Neural cell (in vitro differentiated cells): ENCODE data around the gene RBM4. TPM values are rescaled to one million over a fixed set of nuclear protein-coding genes. Genes with fewer than 3 reads are reported as not detected.

ENCODE experiments used
- H2AFZ ChIP-seq: fragments of 200-600, 300-800 bp; sonication (generic), shearing (Covaris generic); 2 replicates; pipeline ENCODE4 v1.6.0; 2014; ENCODE audit warnings: low read depth, mild to moderate bottlenecking, antibody characterized with exemption, low read length, moderate library complexity
- H3F3A ChIP-seq: fragments of 200-600 bp; shearing (Covaris generic); 2 replicates; pipeline ENCODE4 v1.6.1; 2016; ENCODE audit warnings: mild to moderate bottlenecking, moderate library complexity, mixed read lengths, antibody characterized with exemption, low read length; ENCODE audit not compliant: insufficient read depth, poor library complexity, severe bottlenecking
- H3K27ac ChIP-seq: fragments of 200-600, 300-800 bp; sonication (generic), shearing (Covaris generic); 2 replicates; pipeline ENCODE4 v1.5.1; 2014; ENCODE audit warnings: mild to moderate bottlenecking, low read length, moderate library complexity
- H3K27me3 ChIP-seq: fragments of 300-800, 200-600 bp; sonication (generic), shearing (Covaris generic); 2 replicates; pipeline ENCODE4 v1.6.0; 2014; ENCODE audit warnings: mild to moderate bottlenecking, low read depth, low read length, moderate library complexity; ENCODE audit not compliant: insufficient read depth
- H3K36me3 ChIP-seq: fragments of 300-800, 200-600 bp; sonication (generic), shearing (Covaris generic); 2 replicates; pipeline ENCODE4 v1.5.1; 2014; ENCODE audit warnings: mild to moderate bottlenecking, antibody characterized with exemption, low read length, moderate library complexity; ENCODE audit not compliant: insufficient read depth
- H3K4me2 ChIP-seq: fragments of 300-800, 200-600 bp; sonication (generic), shearing (Covaris generic); 2 replicates; pipeline ENCODE4 v1.6.0; 2014; ENCODE audit warnings: mild to moderate bottlenecking, low read length
- H3K4me3 ChIP-seq: fragments of 300-800, 200-600 bp; sonication (generic), shearing (Covaris generic); 2 replicates; pipeline ENCODE4 v1.5.1; 2014; ENCODE audit warnings: mild to moderate bottlenecking, low read length, moderate library complexity
- H3K79me2 ChIP-seq: fragments of 200-600 bp; shearing (Covaris generic); replicated peaks from 2 replicates; pipeline ENCODE4 v1.6.0; 2014; ENCODE audit warnings: mild to moderate bottlenecking, low read length, moderate library complexity; ENCODE audit not compliant: insufficient read depth
- H3K9ac ChIP-seq: fragments of 300-800, 200-600 bp; sonication (generic), shearing (Covaris generic); 2 replicates; pipeline ENCODE4 v1.6.1; 2016; ENCODE audit warnings: mild to moderate bottlenecking, low read length, mixed read lengths
- H3K9me2 ChIP-seq: fragments of 200-600 bp; shearing (Covaris generic); 2 replicates; pipeline ENCODE4 v1.6.1; 2016; ENCODE audit warnings: mild to moderate bottlenecking, low read length, mixed read lengths; ENCODE audit not compliant: insufficient read depth
- H3K9me3 ChIP-seq: fragments of 200-600, 300-800 bp; sonication (generic), shearing (Covaris generic); 2 replicates; pipeline ENCODE4 v1.6.1; 2016; ENCODE audit warnings: mild to moderate bottlenecking, mixed run types, low read length, moderate library complexity, mixed read lengths
- H4K20me1 ChIP-seq: fragments of 200-600 bp; shearing (Covaris generic); 2 replicates; pipeline ENCODE4 v1.6.1; 2016; ENCODE audit warnings: mild to moderate bottlenecking, mixed run types; ENCODE audit not compliant: insufficient read depth
- CTCF ChIP-seq: fragments of 450-650 bp; IDR thresholded peaks from 2 replicates; pipeline ENCODE4 v1.5.1; 2014; ENCODE audit warnings: antibody characterized with exemption, mild to moderate bottlenecking, moderate library complexity; ENCODE audit not compliant: poor library complexity, severe bottlenecking
- EZH2 ChIP-seq: fragments of 200-600, 300-800 bp; shearing (Covaris generic), sonication (generic); IDR thresholded peaks from 2 replicates; pipeline ENCODE4 v1.6.1; 2014; ENCODE audit warnings: antibody characterized with exemption, low read length, borderline replicate concordance, mild to moderate bottlenecking; ENCODE audit not compliant: insufficient read depth, poor library complexity, severe bottlenecking
- MXI1 ChIP-seq: fragments of 450-650 bp; conservative IDR thresholded peaks from 2 replicates; pipeline ENCODE4 v1.6.1; 2014; ENCODE audit warnings: antibody characterized with exemption, mild to moderate bottlenecking; ENCODE audit not compliant: poor library complexity, severe bottlenecking
- POLR2AphosphoS5 ChIP-seq: IDR thresholded peaks from 2 replicates; pipeline ENCODE4 v1.6.1; 2012
- RAD21 ChIP-seq: fragments of 450-650 bp; conservative IDR thresholded peaks from 2 replicates; pipeline ENCODE4 v1.6.1; 2014; ENCODE audit warnings: antibody characterized with exemption, mild to moderate bottlenecking, moderate library complexity
- SMC3 ChIP-seq: fragments of 450-650 bp; conservative IDR thresholded peaks from 2 replicates; pipeline ENCODE4 v1.6.1; 2014; ENCODE audit warnings: antibody characterized with exemption, mild to moderate bottlenecking, moderate library complexity; ENCODE audit not compliant: poor library complexity
- TAF1 ChIP-seq: IDR thresholded peaks from 2 replicates; pipeline ENCODE4 v1.6.1; 2012; ENCODE audit warnings: low read depth
- polyA plus RNA-seq: library from polyadenylated mRNA; depleted of rRNA; stranded (reverse); fragments of >200 nt; gene quantifications from 2 replicates; pipeline ENCODE4 v1.2.3, GENCODE V29; 2014
- small RNA-seq, 3 experiments: library from RNA; depleted of rRNA; stranded (forward); fragments of <200 nt; gene quantifications; one replicate each; pipeline ENCODE3, GENCODE V24; 2012
- TF ChIP-seq, protein P1 (sequence below): IDR thresholded peaks from 2 replicates; pipeline ENCODE4 v1.6.1; 2012; ENCODE audit warnings: borderline replicate concordance

Gene RBM4
- polyA plus RNA-seq, 1 donor from 2014 or later, result 456 TPM

GRCh38 chr11:66694732-66695207, 56.3 kb downstream of the RBM4 start:
- Histone ChIP-seq H3K27me3 (no peaks in the 10 kb centered on the region), H3K27ac (no peak overlapping the region), H3K4me3 (no peak overlapping the region), H2AFZ (no peak overlapping the region), H3K9me3 (no peaks in the 10 kb centered on the region), H3K9ac (no peak overlapping the region), H3K4me2 (no peak overlapping the region), H3K36me3 (peaks cover 6% of the 10 kb centered on the region), H3K9me2 (no peaks in the 10 kb centered on the region), H4K20me1 (no peaks in the 10 kb centered on the region), H3F3A (no peaks in the 10 kb centered on the region), H3K79me2 (no peaks in the 10 kb centered on the region)
- no peak for TF ChIP-seq TAF1
- peak; percentile 26 for TF ChIP-seq MXI1
- TF ChIP-seq EZH2, result no peak
- TF ChIP-seq CTCF, result peak; percentile 91
- TF ChIP-seq SMC3, result peak; percentile 89
- no peak for TF ChIP-seq POLR2AphosphoS5
- TF ChIP-seq, protein P1, sequence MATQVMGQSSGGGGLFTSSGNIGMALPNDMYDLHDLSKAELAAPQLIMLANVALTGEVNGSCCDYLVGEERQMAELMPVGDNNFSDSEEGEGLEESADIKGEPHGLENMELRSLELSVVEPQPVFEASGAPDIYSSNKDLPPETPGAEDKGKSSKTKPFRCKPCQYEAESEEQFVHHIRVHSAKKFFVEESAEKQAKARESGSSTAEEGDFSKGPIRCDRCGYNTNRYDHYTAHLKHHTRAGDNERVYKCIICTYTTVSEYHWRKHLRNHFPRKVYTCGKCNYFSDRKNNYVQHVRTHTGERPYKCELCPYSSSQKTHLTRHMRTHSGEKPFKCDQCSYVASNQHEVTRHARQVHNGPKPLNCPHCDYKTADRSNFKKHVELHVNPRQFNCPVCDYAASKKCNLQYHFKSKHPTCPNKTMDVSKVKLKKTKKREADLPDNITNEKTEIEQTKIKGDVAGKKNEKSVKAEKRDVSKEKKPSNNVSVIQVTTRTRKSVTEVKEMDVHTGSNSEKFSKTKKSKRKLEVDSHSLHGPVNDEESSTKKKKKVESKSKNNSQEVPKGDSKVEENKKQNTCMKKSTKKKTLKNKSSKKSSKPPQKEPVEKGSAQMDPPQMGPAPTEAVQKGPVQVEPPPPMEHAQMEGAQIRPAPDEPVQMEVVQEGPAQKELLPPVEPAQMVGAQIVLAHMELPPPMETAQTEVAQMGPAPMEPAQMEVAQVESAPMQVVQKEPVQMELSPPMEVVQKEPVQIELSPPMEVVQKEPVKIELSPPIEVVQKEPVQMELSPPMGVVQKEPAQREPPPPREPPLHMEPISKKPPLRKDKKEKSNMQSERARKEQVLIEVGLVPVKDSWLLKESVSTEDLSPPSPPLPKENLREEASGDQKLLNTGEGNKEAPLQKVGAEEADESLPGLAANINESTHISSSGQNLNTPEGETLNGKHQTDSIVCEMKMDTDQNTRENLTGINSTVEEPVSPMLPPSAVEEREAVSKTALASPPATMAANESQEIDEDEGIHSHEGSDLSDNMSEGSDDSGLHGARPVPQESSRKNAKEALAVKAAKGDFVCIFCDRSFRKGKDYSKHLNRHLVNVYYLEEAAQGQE, result no peak
- TF ChIP-seq RAD21, result peak; percentile 81

Small RNAs within 50 kb of the gene (small RNA-seq; reads per million reads assigned to genes)
- gene RNU4-39P, result 0 to 2.9 (median 0.16) reads per million in 3 experiments

Other genes starting within 250 kb of the RBM4 start
- gene NPAS4, start 217.7 kb upstream of the RBM4 start, polyA plus RNA-seq, result 6.7 and 10.6 TPM in 2 replicates
- gene MRPL11, start 199.9 kb upstream of the RBM4 start, polyA plus RNA-seq, result 50.9 and 54.3 TPM in 2 replicates
- gene PELI3, start 171.8 kb upstream of the RBM4 start, polyA plus RNA-seq, result 13.3 and 16.2 TPM in 2 replicates
- gene DPP3, start 158.3 kb upstream of the RBM4 start, polyA plus RNA-seq, result 56.2 and 71.7 TPM in 2 replicates
- gene BBS1, start 128.1 kb upstream of the RBM4 start, polyA plus RNA-seq, result 55.1 and 69.5 TPM in 2 replicates
- 14.9 and 15.9 TPM in 2 replicates for gene ZDHHC24, start 92.7 kb upstream of the RBM4 start, polyA plus RNA-seq
- not detected in 2 replicates for gene ACTN3, start 91.8 kb upstream of the RBM4 start, polyA plus RNA-seq
- 2.7 and 4.2 TPM in 2 replicates for gene CTSF, start 70.1 kb upstream of the RBM4 start, polyA plus RNA-seq
- gene CCDC87, start 45.6 kb upstream of the RBM4 start, polyA plus RNA-seq, result 0.48 TPM in 1 of 2 replicates, not detected in the other
- 40.8 and 71.6 TPM in 2 replicates for gene CCS, start 45.5 kb upstream of the RBM4 start, polyA plus RNA-seq
- 43.0 and 44.8 TPM in 2 replicates for gene RBM14, start 22.1 kb upstream of the RBM4 start, polyA plus RNA-seq
- gene RBM4B, start 39.2 kb downstream of the RBM4 start, polyA plus RNA-seq, result 197 and 212 TPM in 2 replicates
- 159 and 219 TPM in 2 replicates for gene SPTBN2, start 90.5 kb downstream of the RBM4 start, polyA plus RNA-seq
- 50.5 and 58.2 TPM in 2 replicates for gene RCE1, start 204.7 kb downstream of the RBM4 start, polyA plus RNA-seq
- gene LRFN4, start 218.4 kb downstream of the RBM4 start, polyA plus RNA-seq, result 85.0 and 104 TPM in 2 replicates